ENCODE measurements around the gene DCLK2.
A peak's percentile ranks its signal among the peaks of the same experiment; 100 is the strongest.

DCLK2 gene

GRCh38 chr4:150078041-150078578, at the start of gene DCLK2:
DCLK2 (plus strand) TSS chr4:150078445; CDS start chr4:150079028, 583 bp downstream.
- DNase-seq = peak; percentile 44

- DNase-seq = no peak
Observed at GRCh38 chr4:150032541-150032940, 45.7 kb upstream of the DCLK2 start.

GRCh38 chr4:150033081-150033480, 45.2 kb upstream of the DCLK2 start:
- DNase-seq = no peak

- DNase-seq = peak; percentile 28
Observed at GRCh38 chr4:150033901-150034300, 44.3 kb upstream of the DCLK2 start.

- no peak for DNase-seq
Observed at GRCh38 chr4:150037251-150037856, 40.9 kb upstream of the DCLK2 start.

- DNase-seq = no peak
Observed at GRCh38 chr4:150038335-150039076, 39.7 kb upstream of the DCLK2 start.

GRCh38 chr4:150039274-150040127, 38.7 kb upstream of the DCLK2 start:
- DNase-seq = no peak

- no peak for DNase-seq
Observed at GRCh38 chr4:150044517-150044916, 33.7 kb upstream of the DCLK2 start.

GRCh38 chr4:150045410-150045809, 32.8 kb upstream of the DCLK2 start:
- DNase-seq = no peak

- no peak for DNase-seq
Observed at GRCh38 chr4:150046728-150047217, 31.5 kb upstream of the DCLK2 start.

- no peak for DNase-seq
Observed at GRCh38 chr4:150047546-150047945, 30.7 kb upstream of the DCLK2 start.

GRCh38 chr4:150049682-150050081, 28.6 kb upstream of the DCLK2 start:
- no peak for DNase-seq

GRCh38 chr4:150050566-150050965, 27.7 kb upstream of the DCLK2 start:
- no peak for DNase-seq

- no peak for DNase-seq
Observed at GRCh38 chr4:150051111-150051510, 27.1 kb upstream of the DCLK2 start.

- DNase-seq = no peak
Observed at GRCh38 chr4:150055467-150055866, 22.8 kb upstream of the DCLK2 start.

GRCh38 chr4:150056569-150056968, 21.7 kb upstream of the DCLK2 start:
- DNase-seq = no peak

- DNase-seq = no peak
Observed at GRCh38 chr4:150061086-150061776, 17.0 kb upstream of the DCLK2 start.

GRCh38 chr4:150063128-150063527, 15.1 kb upstream of the DCLK2 start:
- DNase-seq = no peak

- no peak for DNase-seq
Observed at GRCh38 chr4:150065740-150066139, 12.5 kb upstream of the DCLK2 start.

- no peak for DNase-seq
Observed at GRCh38 chr4:150067859-150068258, 10.4 kb upstream of the DCLK2 start.

- no peak for DNase-seq
Observed at GRCh38 chr4:150068300-150068960, 9.8 kb upstream of the DCLK2 start.

GRCh38 chr4:150069353-150069752, 8.9 kb upstream of the DCLK2 start:
- no peak for DNase-seq

Data from DMS79 treated with DMSO at 0.1 percent for 48 hours (cell line).